Gastroesophageal sphincter (tissue), 4 donors: ENCODE measurements around the gene COL5A1. TPM values are rescaled to one million over a fixed set of nuclear protein-coding genes. Genes with fewer than 3 reads are reported as not detected.

Experiments
- ATAC-seq: fragments of 150-250 bp; one replicate; pipeline ENCODE4 v1.9.1; 2016; ENCODE audit warnings: mild to moderate bottlenecking, moderate library complexity
- H3K27ac ChIP-seq, 4 donors: fragments of 200-600 bp; sonication (generic) in 3 of 4; 1 replicate in 3 of 4; 2 replicates in 1 of 4; pipeline ENCODE4 v1.5.1; 2016 to 2019
- H3K27me3 ChIP-seq: fragments of 200-600 bp; sonication (generic); one replicate; pipeline ENCODE4 v1.5.1; 2019
- H3K36me3 ChIP-seq, 2 donors: fragments of 200-600 bp; sonication (generic); one replicate each; pipeline ENCODE4 v1.5.1; 2019; ENCODE audit warnings: control low read depth in 1 of 2
- H3K4me1 ChIP-seq, 3 donors: fragments of 200-600 bp; sonication (generic); 1 replicate in 2 of 3; 2 replicates in 1 of 3; pipeline ENCODE4 v1.5.1; 2016 to 2019; ENCODE audit warnings: control low read depth in 2 of 3
- H3K4me3 ChIP-seq, 2 donors: fragments of 200-600 bp; sonication (generic); one replicate each; pipeline ENCODE4 v1.5.1; 2019; ENCODE audit warnings: mild to moderate bottlenecking in 1 of 2, moderate library complexity in 1 of 2
- H3K9me3 ChIP-seq, 3 donors: fragments of 200-600 bp; sonication (generic); one replicate each; pipeline ENCODE4 v1.5.1; 2017 to 2019; ENCODE audit warnings: control low read depth in 2 of 3
- EP300 ChIP-seq: sonication (generic); formaldehyde crosslinking; IDR thresholded peaks from one replicate; pipeline ENCODE4 v1.6.1; 2017; ENCODE audit warnings: antibody characterized with exemption, mild to moderate bottlenecking
- POLR2A ChIP-seq, 2 donors: fragments of 450-650 bp; IDR thresholded peaks; one replicate each; pipeline ENCODE4 v1.6.1; 2017; ENCODE audit warnings: antibody characterized with exemption in 2 of 2, mild to moderate bottlenecking in 2 of 2, moderate library complexity in 1 of 2
- POLR2AphosphoS5 ChIP-seq: sonication (generic); formaldehyde crosslinking; IDR thresholded peaks from one replicate; pipeline ENCODE4 v1.6.1; 2017; ENCODE audit warnings: antibody characterized with exemption
- WGBS, 2 donors: methylation state at CpG; one replicate each; pipeline ENCODE4 v1.1.5; 2018; ENCODE audit warnings: low coverage in 1 of 2; 5-methylcytosine and 5-hydroxymethylcytosine counted together
- total RNA-seq, 4 donors: library from RNA; depleted of rRNA; stranded (reverse); fragments of >200 nt; gene quantifications; one replicate each; pipeline ENCODE4 v1.1.0, GENCODE V29; 2016
- TF ChIP-seq, protein P1 (sequence below), 4 experiments: fragments of 200-600 bp in 2 of 4; fragments of 450-650 bp in 2 of 4; sonication (generic) in 1 of 4; IDR thresholded peaks; one replicate each; pipeline ENCODE4 v1.5.1; 2017 to 2019; ENCODE audit warnings: antibody characterized with exemption in 4 of 4, mild to moderate bottlenecking in 2 of 4, moderate library complexity in 2 of 4

COL5A1 gene
- total RNA-seq, 4 donors from 2014 or later = 48.5 to 86.4 (median 74.9) TPM

- H3K27me3 ChIP-seq = no peaks in the 10 kb centered on the region
- H3K4me3 ChIP-seq = no peak overlapping the region
- H3K27ac ChIP-seq = no peak overlapping the region
- no peak for TF ChIP-seq EP300
- no peak for TF ChIP-seq POLR2A (IDR thresholded peaks at IDR 0.05)
- no peak for TF ChIP-seq POLR2AphosphoS5
- TF ChIP-seq, protein P1, sequence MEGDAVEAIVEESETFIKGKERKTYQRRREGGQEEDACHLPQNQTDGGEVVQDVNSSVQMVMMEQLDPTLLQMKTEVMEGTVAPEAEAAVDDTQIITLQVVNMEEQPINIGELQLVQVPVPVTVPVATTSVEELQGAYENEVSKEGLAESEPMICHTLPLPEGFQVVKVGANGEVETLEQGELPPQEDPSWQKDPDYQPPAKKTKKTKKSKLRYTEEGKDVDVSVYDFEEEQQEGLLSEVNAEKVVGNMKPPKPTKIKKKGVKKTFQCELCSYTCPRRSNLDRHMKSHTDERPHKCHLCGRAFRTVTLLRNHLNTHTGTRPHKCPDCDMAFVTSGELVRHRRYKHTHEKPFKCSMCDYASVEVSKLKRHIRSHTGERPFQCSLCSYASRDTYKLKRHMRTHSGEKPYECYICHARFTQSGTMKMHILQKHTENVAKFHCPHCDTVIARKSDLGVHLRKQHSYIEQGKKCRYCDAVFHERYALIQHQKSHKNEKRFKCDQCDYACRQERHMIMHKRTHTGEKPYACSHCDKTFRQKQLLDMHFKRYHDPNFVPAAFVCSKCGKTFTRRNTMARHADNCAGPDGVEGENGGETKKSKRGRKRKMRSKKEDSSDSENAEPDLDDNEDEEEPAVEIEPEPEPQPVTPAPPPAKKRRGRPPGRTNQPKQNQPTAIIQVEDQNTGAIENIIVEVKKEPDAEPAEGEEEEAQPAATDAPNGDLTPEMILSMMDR (IDR thresholded peaks at IDR 0.05) = no peak
- no peaks in the 10 kb centered on the region for H3K4me1 ChIP-seq
- H3K9me3 ChIP-seq = no peaks in the 10 kb centered on the region
- ATAC-seq = no peak
- H3K36me3 ChIP-seq = peaks cover 0 to 55% of the 10 kb centered on the region in 2 donors
- WGBS, 2 donors = 78% methylated on average over 2 to 3 of the region's 8 CpGs
Observed at GRCh38 chr9:134844821-134845220, 203.2 kb downstream of the COL5A1 start.

DNA sequence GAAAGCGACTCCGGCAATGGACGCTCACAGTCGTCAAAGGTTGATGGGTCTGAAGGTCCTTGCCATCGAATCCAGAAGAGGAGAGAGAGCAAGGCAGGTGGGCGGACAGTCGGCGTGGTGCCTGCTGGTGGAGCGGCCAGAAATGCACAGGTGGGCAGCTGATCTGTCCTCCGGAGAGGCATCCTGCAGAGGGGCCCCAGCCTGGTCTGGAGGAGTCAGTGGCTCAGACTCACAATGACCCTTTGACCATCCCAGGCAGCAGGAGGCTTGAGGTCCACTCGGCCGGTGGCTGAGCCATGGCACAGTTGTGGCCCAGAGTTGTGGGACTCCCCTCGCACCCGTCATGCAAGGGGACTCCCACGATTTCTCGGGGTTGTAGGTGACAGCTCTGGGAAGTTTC is 204.6 kb downstream of the COL5A1 start:
- no peak for ATAC-seq
- WGBS, 2 donors = 76 to 92% methylated on average over 3 to 6 of the region's 16 CpGs
- TF ChIP-seq EP300 (no peak), POLR2AphosphoS5 (no peak), POLR2A (IDR thresholded peaks at IDR 0.05) (no peak)
- TF ChIP-seq, protein P1 (IDR thresholded peaks at IDR 0.05) = no peak
- Histone ChIP-seq H3K9me3 (no peaks in the 10 kb centered on the region), H3K27ac (no peak overlapping the region), H3K4me1 (no peaks in the 10 kb centered on the region), H3K27me3 (no peaks in the 10 kb centered on the region), H3K36me3 (peaks cover 0 to 43% of the 10 kb centered on the region in 2 donors), H3K4me3 (no peak overlapping the region)

DNA sequence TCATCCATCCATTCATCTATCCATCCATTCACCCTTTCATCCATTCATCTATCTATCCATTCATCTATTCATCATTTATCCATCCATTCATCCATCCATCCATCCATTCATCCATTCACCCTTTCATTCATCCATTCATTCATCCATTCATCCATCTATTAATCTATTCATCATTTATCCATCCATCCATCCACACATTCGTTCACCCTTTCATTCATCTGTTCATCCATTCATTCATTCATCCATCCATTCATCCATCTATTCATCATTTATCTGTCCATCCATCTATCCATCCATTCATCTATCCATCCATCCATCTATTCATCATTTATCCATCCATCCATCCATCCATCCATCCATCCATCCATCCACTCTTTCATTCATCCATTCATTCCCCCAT is 205.1 kb downstream of the COL5A1 start:
- H3K4me1 ChIP-seq = no peaks in the 10 kb centered on the region
- no peaks in the 10 kb centered on the region for H3K27me3 ChIP-seq
- WGBS, 2 donors = 54 to 71% methylated on average over 1 of the region's 1 CpG
- TF ChIP-seq POLR2A (IDR thresholded peaks at IDR 0.05) = no peak
- no peak for TF ChIP-seq POLR2AphosphoS5
- TF ChIP-seq, protein P1 (IDR thresholded peaks at IDR 0.05) = no peak
- no peak for TF ChIP-seq EP300
- ATAC-seq = no peak
- no peaks in the 10 kb centered on the region for H3K9me3 ChIP-seq
- H3K4me3 ChIP-seq = no peak overlapping the region
- H3K27ac ChIP-seq = no peak overlapping the region
- H3K36me3 ChIP-seq = peaks cover 0 to 39% of the 10 kb centered on the region in 2 donors

DNA sequence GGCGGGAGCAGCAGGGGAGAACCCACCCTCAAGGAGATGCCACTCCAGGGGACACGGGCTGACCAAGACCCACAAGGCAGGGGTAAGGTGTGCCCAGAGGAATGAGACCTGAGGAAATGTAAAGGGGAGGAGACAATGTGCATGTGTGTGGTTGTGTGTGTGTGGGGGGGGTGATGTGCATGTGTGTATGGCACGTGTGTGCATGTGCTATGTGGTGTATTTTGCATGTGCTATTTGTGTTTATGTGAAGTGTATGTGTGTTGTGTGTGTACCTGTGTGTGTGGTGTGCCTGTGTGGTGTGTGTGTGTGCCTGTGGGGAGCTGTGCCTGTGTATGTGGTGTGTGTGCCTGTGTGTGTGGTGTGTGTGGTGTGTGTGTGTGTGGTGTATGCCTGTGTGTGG is 205.5 kb downstream of the COL5A1 start:
- 79% methylated on average over 2 of the region's 3 CpGs; no CpG with 5 or more reads in 1 of the 2 donors for WGBS, 2 donors
- H3K27me3 ChIP-seq = no peaks in the 10 kb centered on the region
- H3K27ac ChIP-seq = no peak overlapping the region
- peaks cover 0 to 35% of the 10 kb centered on the region in 2 donors for H3K36me3 ChIP-seq
- TF ChIP-seq POLR2AphosphoS5 = no peak
- H3K4me1 ChIP-seq = no peaks in the 10 kb centered on the region
- no peak overlapping the region for H3K4me3 ChIP-seq
- H3K9me3 ChIP-seq = no peaks in the 10 kb centered on the region
- ATAC-seq = no peak

GRCh38 chr9:134847752-134848432 is 206.3 kb downstream of the COL5A1 start:
- H3K27ac ChIP-seq = no peak overlapping the region
- H3K27me3 ChIP-seq = no peaks in the 10 kb centered on the region
- H3K4me1 ChIP-seq = peaks cover 0 to 5% (median 0%) of the 10 kb centered on the region in 3 donors
- H3K4me3 ChIP-seq = no peak overlapping the region
- H3K36me3 ChIP-seq = peaks cover 0 to 28% of the 10 kb centered on the region in 2 donors
- TF ChIP-seq POLR2AphosphoS5 = no peak
- TF ChIP-seq EP300 = no peak
- TF ChIP-seq, protein P1 (IDR thresholded peaks at IDR 0.05) = no peak
- WGBS, 2 donors = 50 to 70% methylated on average over 6 to 10 of the region's 16 CpGs
- no peak for ATAC-seq
- H3K9me3 ChIP-seq = no peaks in the 10 kb centered on the region
